GM12878 (cell line): ENCODE results near the gene MAPK1. TPM values are rescaled to one million over a fixed set of nuclear protein-coding genes. Genes with fewer than 3 reads are reported as not detected.
"Not testable (repeated sequence)": the region's sequence is repeated elsewhere in the genome, so short reads cannot be mapped to it uniquely, and the experiment has no call there.

Source experiments
- ATAC-seq: fragments of 200-7000 bp; cut with Tn5 transposase; 3 replicates; pipeline ENCODE4 v1.9.1; 2020; ENCODE audit warnings: mild to moderate bottlenecking, moderate library complexity
- BruUV-seq: library from RNA; stranded (reverse); fragments of 400-500 nt; replicated peaks from 2 replicates; lab custom pipeline; 2021; lab: Mats Ljungman, UMichigan
- CTCF ChIA-PET: fragments of 300-600 bp; sonication (Branson Sonifier 250); formaldehyde crosslinking; extraction: SDS; loops from one replicate; lab custom pipeline; 2021; ENCODE audit warnings: inconsistent platforms; lab: Yijun Ruan, JAX
- POLR2A ChIA-PET: fragments of 350-600 bp; formaldehyde crosslinking; extraction: SDS; loops from one replicate; lab custom pipeline; 2021; ENCODE audit warnings: inconsistent platforms; lab: Charles Lee
- RAD21 ChIA-PET: fragments of 300-600 bp; sonication (Branson Sonifier 250); formaldehyde crosslinking; loops from one replicate; lab custom pipeline; 2023; ENCODE audit warnings: antibody characterized with exemption; ENCODE audit not compliant: unreplicated experiment; lab: Charles Lee
- SMC1A ChIA-PET: fragments of 300-600 bp; sonication (Branson Sonifier 250); formaldehyde crosslinking; loops from one replicate; lab custom pipeline; 2023; ENCODE audit not compliant: unreplicated experiment, uncharacterized antibody; lab: Charles Lee
- DNase-seq: peaks from one replicate; pipeline ENCODE4 v3.0.0-alpha.2; 2011; ENCODE audit warnings: low read depth, low spot score
- FAIRE-seq: peaks from 3 replicates; lab custom pipeline; 2011; peaks lifted over from hg19 to GRCh38; lab: Jason Lieb, UNC
- H2AFZ ChIP-seq: 2 replicates; pipeline ENCODE4 v1.6.0; 2011; ENCODE audit warnings: low read depth, low read length, control low read depth; ENCODE audit not compliant: control insufficient read depth
- H3K27ac ChIP-seq: 2 replicates; pipeline ENCODE4 v1.5.1; 2011; ENCODE audit warnings: control low read depth; ENCODE audit not compliant: control insufficient read depth, insufficient read depth
- H3K27me3 ChIP-seq, 2 experiments: replicated peaks in 1 of 2; 2 replicates each; pipeline versions ENCODE4 v1.6.0 to v1.6.1; 2011; ENCODE audit warnings: low read length in 1 of 2; ENCODE audit not compliant: control insufficient read depth in 2 of 2, insufficient read depth in 2 of 2
- H3K36me3 ChIP-seq, 2 experiments: 2 replicates each; pipeline ENCODE4 v1.5.1; 2011; ENCODE audit warnings: low read length in 1 of 2; ENCODE audit not compliant: control insufficient read depth in 2 of 2, insufficient read depth in 2 of 2
- H3K4me1 ChIP-seq: 2 replicates; pipeline ENCODE4 v1.6.1; 2011; ENCODE audit warnings: mild to moderate bottlenecking, low read length, moderate library complexity, mixed read lengths; ENCODE audit not compliant: control insufficient read depth, insufficient read depth
- H3K4me2 ChIP-seq: 2 replicates; pipeline ENCODE4 v1.6.0; 2011; ENCODE audit warnings: control low read depth; ENCODE audit not compliant: control insufficient read depth, insufficient read depth
- H3K4me3 ChIP-seq: fragments of 200-600 bp; sonication (generic); 2 replicates; pipeline ENCODE4 v1.5.1; 2016
- H3K79me2 ChIP-seq: 2 replicates; pipeline ENCODE4 v1.6.0; 2011; ENCODE audit warnings: low read length; ENCODE audit not compliant: control insufficient read depth, insufficient read depth
- H3K9ac ChIP-seq: 2 replicates; pipeline ENCODE4 v1.8.0; 2011; ENCODE audit warnings: low read length, control low read depth, mixed read lengths; ENCODE audit not compliant: control insufficient read depth, insufficient read depth
- H3K9me3 ChIP-seq: replicated peaks from 3 replicates; pipeline ENCODE4 v1.5.1; 2011; ENCODE audit warnings: mild to moderate bottlenecking, low read length; ENCODE audit not compliant: control insufficient read depth, insufficient read depth
- H4K20me1 ChIP-seq: 2 replicates; pipeline ENCODE4 v1.6.0; 2011; ENCODE audit not compliant: control insufficient read depth, insufficient read depth
- WGBS: methylation state at CpG from one replicate; pipeline ENCODE4 v1.1.6; 2016; ENCODE audit warnings: low lambda C conversion rate; ENCODE audit not compliant: insufficient replicate concordance, insufficient coverage; ENCODE audit errors: missing lambda C conversion rate; 5-methylcytosine and 5-hydroxymethylcytosine counted together
- in situ Hi-C: fragments of 300-500 bp; cut with MboI; formaldehyde crosslinking; loops from 9 replicates; pipeline ENCODE4 v1.14.3; 2018; ENCODE audit warnings: mixed read lengths
- intact Hi-C: fragments of 100-400 bp; cut with micrococcal nuclease; formaldehyde crosslinking; loops from one replicate; pipeline ENCODE4 v1.14.2; 2022; ENCODE audit not compliant: unreplicated experiment
- polyA plus RNA-seq, 11 experiments: library from polyadenylated mRNA; depleted of rRNA in 4 of 11; unstranded in 6 of 11; stranded (reverse) in 5 of 11; fragments of >200 nt; fragmentation: Nextera tagmentation in 4 of 11; fragmentation: Illumina TruSeq in 1 of 11; extraction: Ambion mirVana in 4 of 11; extraction: Trizol in 1 of 11; gene quantifications; 1 replicate in 1 of 11; 2 replicates in 10 of 11; pipeline versions ENCODE4 v1.2.1 to v1.2.3, GENCODE V29; 2011 to 2016; ENCODE audit warnings: inconsistent platforms in 2 of 11, missing spikeins in 2 of 11, low read depth in 1 of 11
- total RNA-seq, 4 experiments: library from RNA; depleted of rRNA in 3 of 4; stranded (reverse); fragments of >200 nt in 3 of 4; fragmentation: Illumina TruSeq in 1 of 4; extraction: Trizol in 1 of 4; gene quantifications; 2 replicates each; pipeline versions ENCODE4 v1.2.1 to v1.2.3, GENCODE V29; 2013 to 2021
- TF ChIP-seq, protein P1 (sequence below): fragments of 450-650 bp; IDR thresholded peaks from 2 replicates; pipeline ENCODE4 v1.6.1; 2017; ENCODE audit warnings: mild to moderate bottlenecking, low read depth, inconsistent platforms; ENCODE audit not compliant: poor library complexity, severe bottlenecking

Gene MAPK1
- total and polyA plus RNA-seq, 10 of the 15 experiments (the other 5 are each of a cell fraction or from before 2014, with no cell fraction given), result 7.0 to 123 (median 58.4) TPM

GRCh38 chr22:21907638-21908522, 40.4 kb upstream of the MAPK1 start (continued):
- TF ChIP-seq, protein P1, sequence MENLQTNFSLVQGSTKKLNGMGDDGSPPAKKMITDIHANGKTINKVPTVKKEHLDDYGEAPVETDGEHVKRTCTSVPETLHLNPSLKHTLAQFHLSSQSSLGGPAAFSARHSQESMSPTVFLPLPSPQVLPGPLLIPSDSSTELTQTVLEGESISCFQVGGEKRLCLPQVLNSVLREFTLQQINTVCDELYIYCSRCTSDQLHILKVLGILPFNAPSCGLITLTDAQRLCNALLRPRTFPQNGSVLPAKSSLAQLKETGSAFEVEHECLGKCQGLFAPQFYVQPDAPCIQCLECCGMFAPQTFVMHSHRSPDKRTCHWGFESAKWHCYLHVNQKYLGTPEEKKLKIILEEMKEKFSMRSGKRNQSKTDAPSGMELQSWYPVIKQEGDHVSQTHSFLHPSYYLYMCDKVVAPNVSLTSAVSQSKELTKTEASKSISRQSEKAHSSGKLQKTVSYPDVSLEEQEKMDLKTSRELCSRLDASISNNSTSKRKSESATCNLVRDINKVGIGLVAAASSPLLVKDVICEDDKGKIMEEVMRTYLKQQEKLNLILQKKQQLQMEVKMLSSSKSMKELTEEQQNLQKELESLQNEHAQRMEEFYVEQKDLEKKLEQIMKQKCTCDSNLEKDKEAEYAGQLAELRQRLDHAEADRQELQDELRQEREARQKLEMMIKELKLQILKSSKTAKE, result no peak

DNA sequence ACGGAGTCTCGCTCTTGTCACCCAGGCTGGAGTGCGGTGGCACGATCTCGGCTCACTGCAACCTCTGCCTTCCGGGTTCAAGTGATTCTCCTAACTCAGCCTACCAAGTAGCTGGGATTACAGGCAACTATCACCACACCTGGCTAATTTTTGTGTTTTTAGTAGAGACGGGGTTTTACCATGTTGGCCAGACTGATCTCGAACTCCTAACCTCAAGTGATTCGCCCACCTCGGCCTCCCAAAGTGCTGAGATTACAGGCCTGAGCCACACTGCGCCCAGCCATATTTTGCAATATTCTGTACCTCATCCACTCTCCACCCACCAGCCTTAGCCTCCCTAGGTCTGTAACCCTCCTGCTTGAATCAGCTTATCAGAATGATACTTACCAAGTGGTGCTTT, 37.8 kb upstream of the MAPK1 start:
- H3K27ac ChIP-seq, H3K36me3 ChIP-seq, ATAC-seq, H3K79me2 ChIP-seq, POLR2A ChIA-PET, FAIRE-seq, H3K27me3 ChIP-seq, in situ Hi-C loops, CTCF ChIA-PET, H3K4me1 ChIP-seq, BruUV-seq, intact Hi-C loops, SMC1A ChIA-PET, H3K4me2 ChIP-seq, H3K9ac ChIP-seq, H4K20me1 ChIP-seq, H3K9me3 ChIP-seq, DNase-seq, RAD21 ChIA-PET, H2AFZ ChIP-seq, H3K4me3 ChIP-seq: not testable (repeated sequence)
- WGBS, result 63% methylated on average over 6 of the region's 11 CpGs
